Endothelial cell of umbilical vein (primary cell): ENCODE data around the gene SLC19A1. TPM values are rescaled to one million over a fixed set of nuclear protein-coding genes. Genes with fewer than 3 reads are reported as not detected.
A peak's percentile ranks its signal among the peaks of the same experiment; 100 is the strongest.

Source experiments
- BruUV-seq: library from RNA; stranded (reverse); fragments of 400-500 nt; replicated peaks from 2 replicates; lab custom pipeline; 2021; lab: Mats Ljungman, UMichigan
- CTCF ChIA-PET: fragments of 300-600, 350-600 bp; sonication (Branson Sonifier 250); formaldehyde crosslinking; loops from one replicate; lab custom pipeline; 2021; ENCODE audit warnings: antibody characterized with exemption, inconsistent platforms; lab: Charles Lee
- POLR2A ChIA-PET: fragments of 300-600, 350-600 bp; sonication (Branson Sonifier 250); formaldehyde crosslinking; loops from one replicate; lab custom pipeline; 2021; ENCODE audit warnings: antibody characterized with exemption, inconsistent platforms; lab: Charles Lee
- DNase-seq: peaks from one replicate; pipeline ENCODE4 v3.0.0-alpha.2; 2011; ENCODE audit warnings: low read depth, low spot score
- FAIRE-seq: peaks from 2 replicates; lab custom pipeline; 2011; peaks lifted over from hg19 to GRCh38; lab: Jason Lieb, UNC
- H2AFZ ChIP-seq: 2 replicates; pipeline ENCODE4 v1.6.0; 2012; ENCODE audit warnings: low read depth, low read length, control low read depth, inconsistent platforms
- H3K27ac ChIP-seq: 2 replicates; pipeline ENCODE4 v1.5.1; 2011; ENCODE audit warnings: low read depth, mild to moderate bottlenecking, control low read depth, low read length, moderate library complexity; ENCODE audit not compliant: insufficient read depth
- H3K27me3 ChIP-seq, 2 experiments: 2 replicates each; pipeline versions ENCODE4 v1.6.0 to v1.6.1; 2011; ENCODE audit warnings: low read length in 2 of 2, mixed read lengths in 1 of 2; ENCODE audit not compliant: control insufficient read depth in 2 of 2, insufficient read depth in 2 of 2
- H3K36me3 ChIP-seq, 2 experiments: 2 replicates in 1 of 2; 3 replicates in 1 of 2; pipeline ENCODE4 v1.5.1; 2011; ENCODE audit warnings: low read length in 2 of 2, mild to moderate bottlenecking in 1 of 2, moderate library complexity in 1 of 2; ENCODE audit not compliant: control insufficient read depth in 2 of 2, insufficient read depth in 2 of 2; ENCODE audit errors: extremely low read depth in 1 of 2
- H3K4me1 ChIP-seq: 3 replicates; pipeline ENCODE4 v1.5.1; 2011; ENCODE audit warnings: mild to moderate bottlenecking, low read length; ENCODE audit not compliant: control insufficient read depth, insufficient read depth; ENCODE audit errors: extremely low read depth
- H3K4me2 ChIP-seq: 2 replicates; pipeline ENCODE4 v1.6.1; 2011; ENCODE audit warnings: low read length, control low read depth, mixed read lengths; ENCODE audit not compliant: insufficient read depth
- H3K4me3 ChIP-seq, 3 experiments: fragments of 200-600 bp in 1 of 3; sonication (generic), shearing (Covaris generic) in 1 of 3; replicated peaks in 1 of 3; 2 replicates each; pipeline ENCODE4 v1.5.1; 2011 to 2016; ENCODE audit warnings: control low read depth in 3 of 3, low read length in 3 of 3, mild to moderate bottlenecking in 2 of 3, inconsistent platforms in 1 of 3, low read depth in 1 of 3, moderate library complexity in 1 of 3; ENCODE audit not compliant: insufficient read depth in 1 of 3
- H3K79me2 ChIP-seq: 2 replicates; pipeline ENCODE4 v1.6.0; 2012; ENCODE audit warnings: low read length, inconsistent platforms; ENCODE audit not compliant: control insufficient read depth, insufficient read depth
- H3K9ac ChIP-seq: replicated peaks from 2 replicates; pipeline ENCODE3; 2011; ENCODE audit warnings: low read length, control low read depth; ENCODE audit not compliant: insufficient read depth; ENCODE audit errors: extremely low read depth
- H3K9me1 ChIP-seq: replicated peaks from 3 replicates; pipeline ENCODE4 v1.6.0; 2011; ENCODE audit warnings: mild to moderate bottlenecking, low read length; ENCODE audit not compliant: control insufficient read depth, insufficient read depth; ENCODE audit errors: extremely low read depth
- H3K9me3 ChIP-seq: replicated peaks from 2 replicates; pipeline ENCODE4 v1.5.1; 2012; ENCODE audit warnings: low read length, inconsistent platforms; ENCODE audit not compliant: control insufficient read depth, insufficient read depth
- H4K20me1 ChIP-seq: replicated peaks from 2 replicates; pipeline ENCODE3; 2011; ENCODE audit warnings: mild to moderate bottlenecking, low read length; ENCODE audit not compliant: control insufficient read depth, insufficient read depth; ENCODE audit errors: extremely low read depth
- EZH2 ChIP-seq: IDR thresholded peaks from 2 replicates; pipeline ENCODE4 v1.6.1; 2012; ENCODE audit warnings: borderline replicate concordance, low read depth, mild to moderate bottlenecking, moderate library complexity, low read length, inconsistent platforms; ENCODE audit not compliant: severe bottlenecking
- FOS ChIP-seq: IDR thresholded peaks from 2 replicates; pipeline ENCODE4 v1.6.1; 2011; ENCODE audit warnings: mild to moderate bottlenecking, low read length, moderate library complexity, borderline replicate concordance; ENCODE audit not compliant: insufficient read depth
- GATA2 ChIP-seq: IDR thresholded peaks from 2 replicates; pipeline ENCODE4 v1.7.0; 2011; ENCODE audit warnings: low read depth, mild to moderate bottlenecking, moderate library complexity, mixed read lengths, low read length; ENCODE audit not compliant: insufficient read length, insufficient read depth
- JUN ChIP-seq: IDR thresholded peaks from 2 replicates; pipeline ENCODE4 v1.6.1; 2011; ENCODE audit warnings: borderline replicate concordance, low read depth; ENCODE audit not compliant: insufficient read length, insufficient read depth
- MYC ChIP-seq: IDR thresholded peaks from one replicate; pipeline ENCODE4 v1.6.1; 2011; ENCODE audit warnings: mild to moderate bottlenecking, low read depth, low read length
- POLR2A ChIP-seq: IDR thresholded peaks from 2 replicates; pipeline ENCODE4 v1.6.1; 2012; ENCODE audit warnings: low read depth, mild to moderate bottlenecking, control low read depth, low read length
- POLR2AphosphoS5 ChIP-seq: IDR thresholded peaks from 2 replicates; pipeline ENCODE4 v1.6.1; 2012; ENCODE audit warnings: low read depth, mild to moderate bottlenecking, control low read depth, low read length, moderate library complexity; ENCODE audit not compliant: insufficient read depth
- dilution Hi-C: fragments of 300-500 bp; cut with MboI; formaldehyde crosslinking; loops from one replicate; pipeline ENCODE4 v1.15.0; 2019; ENCODE audit warnings: low sequenced_read_pairs; ENCODE audit not compliant: extremely low pct_ligation_motif_present
- intact Hi-C: fragments of 100-400 bp; cut with micrococcal nuclease; formaldehyde crosslinking; loops from one replicate; pipeline ENCODE4 v1.10.0; 2022
- polyA plus RNA-seq, 4 experiments: library from polyadenylated mRNA; depleted of rRNA in 3 of 4; stranded (reverse) in 3 of 4; unstranded in 1 of 4; fragments of >200 nt; gene quantifications; 2 replicates each; pipeline versions ENCODE4 v1.2.1 to v1.2.3, GENCODE V29; 2011 to 2012; ENCODE audit warnings: missing spikeins in 1 of 4
- total RNA-seq: library from RNA; stranded (reverse); gene quantifications from 2 replicates; pipeline ENCODE4 v1.2.3, GENCODE V29; 2021
- TF ChIP-seq, protein P1 (sequence below): IDR thresholded peaks from 2 replicates; pipeline ENCODE4 v1.6.1; 2011; ENCODE audit not compliant: insufficient read depth, insufficient read length
- TF ChIP-seq, protein P2 (sequence below), 2 donors: IDR thresholded peaks; 1 replicate in 1 of 2; 2 replicates in 1 of 2; pipeline ENCODE4 v1.5.1; 2011; ENCODE audit warnings: low read length in 2 of 2, mild to moderate bottlenecking in 2 of 2, moderate library complexity in 2 of 2, control low read depth in 1 of 2, inconsistent platforms in 1 of 2, low read depth in 1 of 2; ENCODE audit not compliant: insufficient read depth in 1 of 2; ENCODE audit errors: extremely low read depth in 1 of 2

The SLC19A1 gene
- total and polyA plus RNA-seq, 2 donors (not counting 3 experiments of a cell fraction or from before 2014, with no cell fraction given), result 36.3 to 54.6 TPM

DNA sequence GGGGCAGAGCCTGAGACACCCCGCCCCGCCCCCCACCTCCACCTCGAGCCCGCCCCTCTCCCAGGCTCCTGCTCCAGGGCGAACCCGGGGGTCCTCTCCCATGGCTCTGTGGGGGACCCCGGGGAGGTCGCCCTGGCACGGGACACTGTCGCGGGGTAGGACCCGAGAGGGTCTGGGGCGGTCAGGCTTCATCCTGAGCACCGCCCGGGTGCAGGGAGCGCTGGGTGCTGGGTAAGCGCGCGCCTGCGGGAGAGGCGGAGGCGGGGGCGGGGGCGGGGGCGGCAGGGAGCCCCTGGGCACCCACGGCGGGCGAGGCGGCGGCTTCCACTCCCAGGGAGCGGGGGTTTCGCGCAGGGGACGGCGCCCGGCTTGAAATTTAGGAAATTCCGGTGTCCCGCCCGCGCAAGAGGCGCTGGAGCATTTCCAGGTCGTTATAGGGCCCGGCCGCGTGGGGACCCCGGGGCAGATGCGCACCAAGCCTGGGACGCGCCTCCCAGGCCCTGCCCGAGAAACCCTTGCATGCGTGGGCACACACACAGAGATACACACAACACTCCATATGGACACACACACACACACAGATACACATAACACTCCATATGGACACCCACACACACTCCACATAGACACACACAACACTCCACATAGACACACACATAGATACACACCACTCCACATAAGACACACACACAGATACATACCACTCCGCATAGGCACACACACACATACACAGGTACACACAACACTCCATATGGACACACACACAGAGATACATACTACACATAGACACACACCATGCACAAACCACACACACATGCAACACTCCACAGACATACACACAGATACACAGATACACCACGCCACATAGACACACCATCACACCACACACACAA is 48.7 kb upstream of the SLC19A1 start:
- DNase-seq (no peak), FAIRE-seq (peak; percentile 28)
- Histone ChIP-seq H2AFZ (no peak overlapping the region), H4K20me1 (no peaks in the 10 kb centered on the region), H3K27ac (no peak overlapping the region), H3K9ac (no peak overlapping the region), H3K4me2 (no peak overlapping the region), H3K9me1 (no peaks in the 10 kb centered on the region), H3K79me2 (no peaks in the 10 kb centered on the region), H3K27me3 (peaks cover 9 to 10% of the 10 kb centered on the region in 2 experiments), H3K36me3 (no peaks in the 10 kb centered on the region), H3K9me3 (peaks cover 6% of the 10 kb centered on the region), H3K4me1 (peaks cover 7% of the 10 kb centered on the region), H3K4me3 (peak overlapping the region in 1 of 3 experiments; percentile 19)
- dilution Hi-C loops, result no loop called here
- ChIA-PET CTCF (interaction anchor here (1.0 kb wide), 1 partner anchor 35 kb away, joined by 5 read pairs; no protein-coding TSS in a partner anchor), POLR2A (interaction anchor here (0.6 kb wide), 1 partner anchor 1866 kb away, joined by 8 read pairs; no protein-coding TSS in a partner anchor)
- BruUV-seq, result no TSS peak
- no peak for TF ChIP-seq GATA2
- intact Hi-C loops, result loop anchor here (2.0 to 10.0 kb wide), 2 partner anchors 52 to 446 kb away; partner anchors contain the start of gene PCBP3

DNA sequence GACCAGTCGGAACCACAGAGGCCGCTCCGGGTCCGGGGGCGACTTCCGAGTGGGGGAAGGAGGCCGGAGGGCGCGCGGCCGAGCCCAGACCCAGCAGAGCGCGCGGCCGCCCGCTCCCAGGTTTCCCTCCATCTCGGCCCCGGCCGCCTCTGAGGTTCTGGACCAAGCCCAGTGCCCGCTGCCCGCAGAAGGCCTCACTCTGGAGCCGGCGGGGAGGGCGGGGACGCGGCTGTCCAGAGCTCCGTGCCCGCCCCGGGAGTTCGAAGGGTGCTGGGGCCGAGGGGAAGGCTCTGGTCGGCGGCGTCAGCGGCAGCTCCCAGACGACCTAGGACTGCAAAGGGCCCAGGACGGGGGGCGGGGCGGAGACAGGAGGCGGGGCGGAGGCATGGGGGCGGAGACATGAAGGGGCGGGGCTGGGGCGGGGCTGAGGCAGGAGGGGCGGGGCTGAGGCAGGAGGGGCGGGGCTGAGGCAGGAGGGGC is 48.0 kb upstream of the SLC19A1 start:
- Histone ChIP-seq H4K20me1 (no peaks in the 10 kb centered on the region), H3K4me2 (peak overlapping the region; percentile 69), H3K9ac (no peak overlapping the region), H2AFZ (peak overlapping the region; percentile 84), H3K9me1 (no peaks in the 10 kb centered on the region), H3K4me3 (peak overlapping the region; percentile 11 to 39 (median 30)), H3K27me3 (peaks cover 9 to 10% of the 10 kb centered on the region in 2 experiments), H3K27ac (no peak overlapping the region), H3K4me1 (peaks cover 7% of the 10 kb centered on the region), H3K36me3 (no peaks in the 10 kb centered on the region), H3K79me2 (no peaks in the 10 kb centered on the region), H3K9me3 (peaks cover 6% of the 10 kb centered on the region)
- no TSS peak for BruUV-seq
- FAIRE-seq (peak; percentile 43), DNase-seq (peak; percentile 30)
- intact Hi-C loops, result loop anchor here (2.0 to 10.0 kb wide), 2 partner anchors 53 to 445 kb away; partner anchors contain the start of gene PCBP3
- POLR2A ChIA-PET, result interaction anchor here (0.6 kb wide), 1 partner anchor 1865 kb away, joined by 8 read pairs; no protein-coding TSS in a partner anchor
- CTCF ChIA-PET, result interaction anchor here (1.0 kb wide), 1 partner anchor 34 kb away, joined by 5 read pairs; no protein-coding TSS in a partner anchor
- dilution Hi-C loops, result no loop called here
- TF ChIP-seq, protein P1, sequence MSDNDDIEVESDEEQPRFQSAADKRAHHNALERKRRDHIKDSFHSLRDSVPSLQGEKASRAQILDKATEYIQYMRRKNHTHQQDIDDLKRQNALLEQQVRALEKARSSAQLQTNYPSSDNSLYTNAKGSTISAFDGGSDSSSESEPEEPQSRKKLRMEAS, result no peak
- TF ChIP-seq, protein P2, sequence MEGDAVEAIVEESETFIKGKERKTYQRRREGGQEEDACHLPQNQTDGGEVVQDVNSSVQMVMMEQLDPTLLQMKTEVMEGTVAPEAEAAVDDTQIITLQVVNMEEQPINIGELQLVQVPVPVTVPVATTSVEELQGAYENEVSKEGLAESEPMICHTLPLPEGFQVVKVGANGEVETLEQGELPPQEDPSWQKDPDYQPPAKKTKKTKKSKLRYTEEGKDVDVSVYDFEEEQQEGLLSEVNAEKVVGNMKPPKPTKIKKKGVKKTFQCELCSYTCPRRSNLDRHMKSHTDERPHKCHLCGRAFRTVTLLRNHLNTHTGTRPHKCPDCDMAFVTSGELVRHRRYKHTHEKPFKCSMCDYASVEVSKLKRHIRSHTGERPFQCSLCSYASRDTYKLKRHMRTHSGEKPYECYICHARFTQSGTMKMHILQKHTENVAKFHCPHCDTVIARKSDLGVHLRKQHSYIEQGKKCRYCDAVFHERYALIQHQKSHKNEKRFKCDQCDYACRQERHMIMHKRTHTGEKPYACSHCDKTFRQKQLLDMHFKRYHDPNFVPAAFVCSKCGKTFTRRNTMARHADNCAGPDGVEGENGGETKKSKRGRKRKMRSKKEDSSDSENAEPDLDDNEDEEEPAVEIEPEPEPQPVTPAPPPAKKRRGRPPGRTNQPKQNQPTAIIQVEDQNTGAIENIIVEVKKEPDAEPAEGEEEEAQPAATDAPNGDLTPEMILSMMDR (IDR thresholded peaks at IDR 0.05; ENCODE audit: extremely low read depth in 1 of 2, insufficient read depth in 1 of 2, low read depth in 1 of 2, low read length in 2 of 2), result no peak
- no peak for TF ChIP-seq POLR2A
- TF ChIP-seq JUN, result no peak
- no peak for TF ChIP-seq GATA2
- TF ChIP-seq EZH2, result no peak
- no peak for TF ChIP-seq MYC
- TF ChIP-seq POLR2AphosphoS5, result no peak
- no peak for TF ChIP-seq FOS
